GM12865 (cell line): ENCODE data around the gene ROR1.

ENCODE experiments used
- DNase-seq: peaks from one replicate; pipeline ENCODE4 v3.0.0; 2010; ENCODE audit warnings: low read depth
- H3K4me3 ChIP-seq: 2 replicates; pipeline ENCODE4 v1.5.1; 2011; ENCODE audit warnings: mild to moderate bottlenecking, low read depth, low read length, control low read depth
- TF ChIP-seq, protein P1 (sequence below): IDR thresholded peaks from 2 replicates; pipeline ENCODE4 v1.5.1; 2011; ENCODE audit warnings: low read length, control low read depth, low read depth, inconsistent platforms; ENCODE audit not compliant: insufficient read depth; ENCODE audit errors: missing control alignments

Gene ROR1

DNA sequence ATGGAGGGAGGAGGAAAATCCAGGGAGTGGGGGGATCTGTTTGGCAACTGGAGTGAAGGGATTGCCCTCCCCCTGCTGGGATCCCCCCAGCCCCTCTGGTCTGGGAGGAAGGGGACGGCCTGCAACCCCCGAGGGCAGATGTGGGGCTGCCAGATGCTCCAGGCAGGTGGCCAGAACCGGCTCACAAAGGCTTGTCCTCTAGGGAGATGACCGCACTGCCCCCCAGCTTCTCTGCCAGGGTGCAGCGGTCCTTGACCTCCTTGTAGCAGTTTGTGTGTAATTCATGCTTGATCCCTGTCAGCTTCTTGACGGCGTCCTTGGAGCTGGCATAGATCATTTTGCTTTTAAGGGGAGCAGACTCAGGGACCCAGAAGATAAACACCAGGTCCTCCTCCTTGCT lies 69.2 kb downstream of the ROR1 start:
- DNase-seq: no peak
- no peak overlapping the region for H3K4me3 ChIP-seq
- TF ChIP-seq, protein P1, sequence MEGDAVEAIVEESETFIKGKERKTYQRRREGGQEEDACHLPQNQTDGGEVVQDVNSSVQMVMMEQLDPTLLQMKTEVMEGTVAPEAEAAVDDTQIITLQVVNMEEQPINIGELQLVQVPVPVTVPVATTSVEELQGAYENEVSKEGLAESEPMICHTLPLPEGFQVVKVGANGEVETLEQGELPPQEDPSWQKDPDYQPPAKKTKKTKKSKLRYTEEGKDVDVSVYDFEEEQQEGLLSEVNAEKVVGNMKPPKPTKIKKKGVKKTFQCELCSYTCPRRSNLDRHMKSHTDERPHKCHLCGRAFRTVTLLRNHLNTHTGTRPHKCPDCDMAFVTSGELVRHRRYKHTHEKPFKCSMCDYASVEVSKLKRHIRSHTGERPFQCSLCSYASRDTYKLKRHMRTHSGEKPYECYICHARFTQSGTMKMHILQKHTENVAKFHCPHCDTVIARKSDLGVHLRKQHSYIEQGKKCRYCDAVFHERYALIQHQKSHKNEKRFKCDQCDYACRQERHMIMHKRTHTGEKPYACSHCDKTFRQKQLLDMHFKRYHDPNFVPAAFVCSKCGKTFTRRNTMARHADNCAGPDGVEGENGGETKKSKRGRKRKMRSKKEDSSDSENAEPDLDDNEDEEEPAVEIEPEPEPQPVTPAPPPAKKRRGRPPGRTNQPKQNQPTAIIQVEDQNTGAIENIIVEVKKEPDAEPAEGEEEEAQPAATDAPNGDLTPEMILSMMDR: no peak

DNA sequence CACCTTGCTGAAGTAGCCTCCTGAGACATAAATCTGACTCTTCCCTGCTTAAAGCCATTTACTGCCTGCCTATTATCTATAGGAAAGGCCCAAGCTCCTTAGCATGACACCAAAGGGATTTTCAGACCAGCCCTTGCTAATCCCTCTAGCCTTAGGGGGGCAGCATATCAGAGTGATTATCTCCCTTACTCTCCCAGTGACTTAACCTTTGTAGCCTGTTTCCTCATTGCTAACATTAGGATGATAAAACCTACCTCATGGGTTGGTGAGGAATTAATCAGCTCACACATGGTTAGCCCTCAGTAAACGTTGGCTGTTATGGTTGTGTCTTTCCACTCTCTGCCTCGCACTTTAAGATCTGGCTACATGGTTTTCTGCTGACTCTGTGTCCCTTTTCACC lies 70.1 kb downstream of the ROR1 start:
- TF ChIP-seq, protein P1: no peak
- no peak overlapping the region for H3K4me3 ChIP-seq
- DNase-seq: no peak

- TF ChIP-seq, protein P1: no peak
- no peak for DNase-seq
- no peak overlapping the region for H3K4me3 ChIP-seq
These were observed 71.5 kb downstream of the ROR1 start for GRCh38 chr1:63845346-63845745.

DNA sequence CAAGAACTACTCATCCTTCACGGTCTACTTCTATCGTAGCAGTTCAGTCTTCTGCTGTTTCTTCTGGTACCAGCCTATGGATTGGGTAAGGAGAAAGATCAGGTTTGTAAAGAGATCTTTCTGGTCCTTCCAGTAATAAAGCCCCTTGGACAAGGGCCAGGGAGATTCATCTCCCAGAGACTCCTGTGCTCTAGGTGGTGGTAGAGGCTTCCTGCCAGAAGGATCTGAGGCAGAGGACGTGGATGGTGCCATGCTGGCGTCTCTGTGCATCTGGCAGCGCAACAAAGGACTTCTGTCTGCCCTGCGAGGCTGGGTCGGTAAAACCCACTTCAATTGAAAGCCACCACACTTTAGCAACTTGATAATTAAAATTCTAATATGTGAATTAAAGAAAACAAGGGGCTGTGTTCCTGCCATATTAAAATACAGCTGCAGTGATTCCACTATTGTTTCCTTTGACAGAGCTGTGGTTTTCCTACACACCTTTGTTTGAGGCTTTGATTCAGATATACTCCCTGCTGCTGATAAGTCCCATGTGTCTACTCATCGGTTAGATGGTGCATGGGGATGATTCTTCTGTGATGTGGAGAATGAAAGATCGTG lies 73.6 kb downstream of the ROR1 start:
- TF ChIP-seq, protein P1: no peak
- no peak overlapping the region for H3K4me3 ChIP-seq
- DNase-seq: no peak

DNA sequence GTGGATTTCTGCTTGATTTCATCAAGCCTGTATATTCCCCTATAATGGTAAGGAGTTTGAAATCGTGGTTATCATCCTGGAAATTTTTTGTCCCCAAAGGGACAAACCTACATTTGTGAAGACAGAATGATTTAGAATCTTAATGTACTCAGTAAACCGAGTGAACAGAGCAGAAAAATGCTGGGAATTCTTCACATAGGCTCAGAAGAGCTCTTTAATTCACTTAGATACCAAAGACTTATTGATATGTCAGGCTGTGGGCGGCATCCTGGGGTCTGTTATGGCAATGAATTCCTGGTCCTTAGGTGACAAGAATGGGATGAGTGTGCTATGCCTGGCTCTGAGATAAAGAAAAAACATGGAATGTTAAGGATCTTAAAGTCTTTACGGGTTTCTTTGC lies 74.9 kb downstream of the ROR1 start:
- H3K4me3 ChIP-seq: no peak overlapping the region
- TF ChIP-seq, protein P1: no peak
- DNase-seq: no peak

DNA sequence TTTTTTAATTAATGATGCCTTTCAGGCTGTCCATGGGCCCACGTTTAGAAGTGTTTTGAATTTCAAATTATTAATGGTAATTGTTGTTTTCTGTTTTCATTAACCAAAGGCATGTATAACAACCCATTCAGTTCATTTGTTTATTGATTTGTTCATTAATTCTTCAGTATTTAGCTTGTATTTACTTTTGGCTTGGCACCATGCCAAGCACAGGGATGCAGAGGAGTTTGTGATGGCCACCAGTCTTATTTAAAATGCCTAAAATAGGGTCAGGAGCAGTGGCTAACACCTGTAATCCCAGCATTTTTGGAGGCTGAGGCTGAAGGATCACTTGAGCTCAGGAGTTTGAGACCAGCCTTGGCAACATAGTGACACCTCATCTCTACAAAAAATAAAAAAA lies 75.3 kb downstream of the ROR1 start:
- TF ChIP-seq, protein P1: no peak
- H3K4me3 ChIP-seq: no peak overlapping the region
- no peak for DNase-seq

DNA sequence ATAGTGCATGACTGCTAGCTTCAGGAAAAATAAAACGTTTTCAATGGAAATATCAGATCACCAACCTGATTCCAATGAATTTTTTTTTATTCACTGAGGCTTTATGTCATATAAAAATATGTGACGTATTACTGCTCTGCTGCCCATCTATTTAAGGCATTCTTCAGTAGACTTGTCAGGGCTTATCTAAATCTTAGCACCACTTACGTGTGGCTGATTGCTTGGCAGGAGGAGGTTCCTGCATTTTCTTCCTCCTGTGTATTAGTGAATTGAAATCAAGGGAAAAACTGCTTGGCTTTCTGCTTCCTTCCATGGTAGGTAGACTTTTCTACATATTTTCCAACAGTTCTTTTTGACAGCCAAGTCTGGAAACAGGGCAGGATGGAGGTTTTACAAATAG lies 80.3 kb downstream of the ROR1 start:
- no peak for DNase-seq
- H3K4me3 ChIP-seq: no peak overlapping the region
- TF ChIP-seq, protein P1: no peak
